ENCODE results near the gene GEMIN7. TPM values are rescaled to one million over a fixed set of nuclear protein-coding genes. Genes with fewer than 3 reads are reported as not detected.

Gene GEMIN7
- total RNA-seq, 3 donors from 2014 or later (not counting 1 experiment from before 2014, with no cell fraction given) = 27.7 to 28.7 (median 27.9) TPM

DNA sequence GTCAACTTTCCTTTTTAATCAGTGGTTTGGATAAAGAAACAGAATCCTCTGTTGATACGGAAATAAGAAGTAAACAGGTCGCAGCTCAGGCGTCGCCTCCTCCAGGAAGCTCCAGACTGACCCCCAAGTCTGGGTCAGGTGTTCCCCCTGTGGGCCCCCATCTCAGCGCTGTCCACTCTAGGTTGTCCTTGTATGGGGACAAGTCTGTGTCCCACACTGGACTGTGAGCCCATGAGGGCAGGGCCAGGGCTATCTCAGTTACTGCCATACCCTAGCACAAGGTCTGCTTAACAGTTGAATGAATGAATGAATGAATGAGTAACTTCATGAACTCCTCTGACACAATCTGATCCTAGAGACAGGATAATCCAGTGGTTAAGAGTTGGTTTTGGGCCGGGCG, 32.7 kb upstream of the GEMIN7 start:
- H3K4me1 ChIP-seq (ENCODE audit: control insufficient read depth, insufficient read depth, low read length) = peaks cover 29% of the 10 kb centered on the region
- H3K27me3 ChIP-seq (ENCODE audit: control insufficient read depth, insufficient read depth, low read length) = no peaks in the 10 kb centered on the region
- H3K27ac ChIP-seq (ENCODE audit: low read length) = no peak overlapping the region
- 94% methylated on average over 7 of the region's 7 CpGs for WGBS (ENCODE audit: insufficient coverage)
- no peak overlapping the region for H3K4me3 ChIP-seq (ENCODE audit: low read length)
- no peaks in the 10 kb centered on the region for H3K9me3 Mint-ChIP-seq
- TF ChIP-seq, protein P1, sequence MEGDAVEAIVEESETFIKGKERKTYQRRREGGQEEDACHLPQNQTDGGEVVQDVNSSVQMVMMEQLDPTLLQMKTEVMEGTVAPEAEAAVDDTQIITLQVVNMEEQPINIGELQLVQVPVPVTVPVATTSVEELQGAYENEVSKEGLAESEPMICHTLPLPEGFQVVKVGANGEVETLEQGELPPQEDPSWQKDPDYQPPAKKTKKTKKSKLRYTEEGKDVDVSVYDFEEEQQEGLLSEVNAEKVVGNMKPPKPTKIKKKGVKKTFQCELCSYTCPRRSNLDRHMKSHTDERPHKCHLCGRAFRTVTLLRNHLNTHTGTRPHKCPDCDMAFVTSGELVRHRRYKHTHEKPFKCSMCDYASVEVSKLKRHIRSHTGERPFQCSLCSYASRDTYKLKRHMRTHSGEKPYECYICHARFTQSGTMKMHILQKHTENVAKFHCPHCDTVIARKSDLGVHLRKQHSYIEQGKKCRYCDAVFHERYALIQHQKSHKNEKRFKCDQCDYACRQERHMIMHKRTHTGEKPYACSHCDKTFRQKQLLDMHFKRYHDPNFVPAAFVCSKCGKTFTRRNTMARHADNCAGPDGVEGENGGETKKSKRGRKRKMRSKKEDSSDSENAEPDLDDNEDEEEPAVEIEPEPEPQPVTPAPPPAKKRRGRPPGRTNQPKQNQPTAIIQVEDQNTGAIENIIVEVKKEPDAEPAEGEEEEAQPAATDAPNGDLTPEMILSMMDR (IDR thresholded peaks at IDR 0.05) = no peak
- DNase-seq (no peak), ATAC-seq (no peak)
- H3K36me3 ChIP-seq (ENCODE audit: control insufficient read depth, insufficient read depth, low read length) = peaks cover 33% of the 10 kb centered on the region
- peak overlapping the region in 1 of 2 donors; percentile 77 for H3K27ac Mint-ChIP-seq
- intact Hi-C loops (cut with micrococcal nuclease) = no loop called here
- H3K27me3 Mint-ChIP-seq (ENCODE audit: low read depth in 2 of 2) = no peaks in the 10 kb centered on the region
- H3K4me1 Mint-ChIP-seq = peaks cover 44 to 51% of the 10 kb centered on the region in 2 donors
- no peaks in the 10 kb centered on the region for H3K36me3 Mint-ChIP-seq
- H3K4me3 Mint-ChIP-seq = no peak overlapping the region
- no peaks in the 10 kb centered on the region for H3K9me3 ChIP-seq (ENCODE audit: control insufficient read depth, insufficient read depth, low read length)

DNA sequence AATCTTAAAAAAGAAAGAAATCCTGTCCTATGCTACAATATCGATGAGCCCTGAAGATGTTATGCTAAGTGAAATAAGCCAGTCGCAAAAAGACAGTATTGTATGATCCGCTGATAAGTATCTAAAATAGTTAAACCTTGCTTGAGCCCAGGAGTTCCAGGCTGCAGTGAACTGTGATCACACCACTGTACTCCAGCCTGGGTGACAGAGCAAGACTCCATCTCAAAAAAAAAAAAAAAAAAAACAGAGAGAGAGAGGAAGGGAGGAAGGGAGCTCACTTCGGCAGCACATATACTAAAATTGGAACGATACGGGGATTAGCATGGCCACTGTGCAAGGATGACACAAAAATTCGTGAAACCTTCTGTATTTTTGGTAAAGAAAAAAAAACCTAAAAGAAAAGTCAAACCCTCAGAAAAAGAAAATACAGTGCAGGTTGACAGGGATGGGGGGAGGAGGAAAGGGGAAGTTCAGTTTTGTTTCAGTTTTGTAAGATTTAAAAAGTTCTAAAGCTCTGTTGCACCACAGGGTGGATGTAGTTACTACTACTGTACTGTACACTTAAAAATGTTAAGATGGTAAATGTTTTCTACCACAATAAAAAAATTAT, 31.8 kb upstream of the GEMIN7 start:
- no peaks in the 10 kb centered on the region for H3K9me3 Mint-ChIP-seq
- TF ChIP-seq, protein P1 (IDR thresholded peaks at IDR 0.05) = no peak
- peak overlapping the region; percentile 49 for H3K4me3 Mint-ChIP-seq
- no peaks in the 10 kb centered on the region for H3K27me3 Mint-ChIP-seq (ENCODE audit: low read depth in 2 of 2)
- no peaks in the 10 kb centered on the region for H3K36me3 Mint-ChIP-seq
- peaks cover 35 to 48% of the 10 kb centered on the region in 2 donors for H3K4me1 Mint-ChIP-seq
- Histone ChIP-seq H3K27ac (ENCODE audit: low read length) (no peak overlapping the region), H3K4me1 (ENCODE audit: control insufficient read depth, insufficient read depth, low read length) (peaks cover 21% of the 10 kb centered on the region), H3K36me3 (ENCODE audit: control insufficient read depth, insufficient read depth, low read length) (peaks cover 28% of the 10 kb centered on the region), H3K4me3 (ENCODE audit: low read length) (no peak overlapping the region), H3K9me3 (ENCODE audit: control insufficient read depth, insufficient read depth, low read length) (no peaks in the 10 kb centered on the region), H3K27me3 (ENCODE audit: control insufficient read depth, insufficient read depth, low read length) (no peaks in the 10 kb centered on the region)
- DNase-seq (peak in 1 of 2 donors; percentile 23), ATAC-seq (peak in 2 of 3 donors; percentile 34 to 68)
- H3K27ac Mint-ChIP-seq = peak overlapping the region; percentile 72 to 77
- intact Hi-C loops (cut with micrococcal nuclease) = no loop called here
- 46% methylated on average over 5 of the region's 7 CpGs for WGBS (ENCODE audit: insufficient coverage)

DNA sequence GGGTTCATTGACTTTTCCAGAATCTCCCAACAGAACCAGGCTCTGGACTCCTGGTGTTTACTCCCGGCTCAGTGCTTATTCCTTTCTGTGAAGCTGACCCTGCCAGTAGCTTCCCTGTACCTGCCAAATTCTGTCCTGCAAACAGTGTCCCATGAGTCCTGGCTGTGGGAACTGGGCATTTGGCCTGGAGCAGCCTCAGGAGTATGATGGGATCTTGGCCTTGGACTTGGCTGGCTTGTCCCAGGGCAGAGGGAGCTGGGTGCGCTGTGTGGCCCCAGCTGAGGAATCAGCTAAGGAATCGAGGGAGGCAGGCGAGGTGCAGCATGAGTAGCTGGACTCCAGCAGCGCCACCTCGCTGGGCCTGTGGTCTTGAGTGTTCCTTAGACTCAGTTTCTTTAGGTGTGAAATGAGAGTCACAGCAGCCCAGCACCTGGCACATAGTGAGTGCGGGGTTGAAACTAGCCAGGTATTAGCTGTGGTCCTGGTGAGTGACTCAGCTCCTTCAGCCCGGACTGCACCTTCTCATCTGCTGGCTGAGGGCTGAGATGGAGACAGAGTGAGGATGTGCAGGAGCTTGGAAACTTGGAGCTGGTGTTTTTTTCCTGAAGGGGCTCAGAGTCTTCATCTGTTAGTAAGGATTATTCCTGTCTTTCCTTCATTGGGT, 29.9 kb upstream of the GEMIN7 start:
- Mint-ChIP-seq H3K4me3 (no peak overlapping the region), H3K36me3 (no peaks in the 10 kb centered on the region), H3K27ac (peak overlapping the region; percentile 13 to 43), H3K9me3 (no peaks in the 10 kb centered on the region), H3K27me3 (ENCODE audit: low read depth in 2 of 2) (no peaks in the 10 kb centered on the region), H3K4me1 (peaks cover 35 to 48% of the 10 kb centered on the region in 2 donors)
- peaks cover 26% of the 10 kb centered on the region for H3K4me1 ChIP-seq (ENCODE audit: control insufficient read depth, insufficient read depth, low read length)
- ATAC-seq (no peak), DNase-seq (no peak)
- 93% methylated on average over 8 of the region's 8 CpGs for WGBS (ENCODE audit: insufficient coverage)
- intact Hi-C loops (cut with micrococcal nuclease) = no loop called here
- no peak overlapping the region for H3K4me3 ChIP-seq (ENCODE audit: low read length)
- no peaks in the 10 kb centered on the region for H3K27me3 ChIP-seq (ENCODE audit: control insufficient read depth, insufficient read depth, low read length)
- peaks cover 35% of the 10 kb centered on the region for H3K36me3 ChIP-seq (ENCODE audit: control insufficient read depth, insufficient read depth, low read length)
- no peak overlapping the region for H3K27ac ChIP-seq (ENCODE audit: low read length)
- H3K9me3 ChIP-seq (ENCODE audit: control insufficient read depth, insufficient read depth, low read length) = no peaks in the 10 kb centered on the region
- TF ChIP-seq, protein P1 (IDR thresholded peaks at IDR 0.05) = no peak

Measured in natural killer cell (primary cell).